Measurements from ENCODE around the gene RHBDL1.

- peak; percentile 78 for TF ChIP-seq EGR1 (IDR thresholded peaks at IDR 0.05)
- TF ChIP-seq YY1 (IDR thresholded peaks at IDR 0.05; ENCODE audit: low read depth) = no peak
- no peak for TF ChIP-seq EP300 (IDR thresholded peaks at IDR 0.05; ENCODE audit: borderline replicate concordance)
- no peak for TF ChIP-seq RAD21 (IDR thresholded peaks at IDR 0.05; ENCODE audit: low read depth)
- TF ChIP-seq TCF12 (IDR thresholded peaks at IDR 0.05; ENCODE audit: low read depth) = peak; percentile 44; the same call in 1 of the 2 replicates
- no peak for TF ChIP-seq FOXM1 (IDR thresholded peaks at IDR 0.05; ENCODE audit: borderline replicate concordance, low read depth)
- TF ChIP-seq, protein P1, sequence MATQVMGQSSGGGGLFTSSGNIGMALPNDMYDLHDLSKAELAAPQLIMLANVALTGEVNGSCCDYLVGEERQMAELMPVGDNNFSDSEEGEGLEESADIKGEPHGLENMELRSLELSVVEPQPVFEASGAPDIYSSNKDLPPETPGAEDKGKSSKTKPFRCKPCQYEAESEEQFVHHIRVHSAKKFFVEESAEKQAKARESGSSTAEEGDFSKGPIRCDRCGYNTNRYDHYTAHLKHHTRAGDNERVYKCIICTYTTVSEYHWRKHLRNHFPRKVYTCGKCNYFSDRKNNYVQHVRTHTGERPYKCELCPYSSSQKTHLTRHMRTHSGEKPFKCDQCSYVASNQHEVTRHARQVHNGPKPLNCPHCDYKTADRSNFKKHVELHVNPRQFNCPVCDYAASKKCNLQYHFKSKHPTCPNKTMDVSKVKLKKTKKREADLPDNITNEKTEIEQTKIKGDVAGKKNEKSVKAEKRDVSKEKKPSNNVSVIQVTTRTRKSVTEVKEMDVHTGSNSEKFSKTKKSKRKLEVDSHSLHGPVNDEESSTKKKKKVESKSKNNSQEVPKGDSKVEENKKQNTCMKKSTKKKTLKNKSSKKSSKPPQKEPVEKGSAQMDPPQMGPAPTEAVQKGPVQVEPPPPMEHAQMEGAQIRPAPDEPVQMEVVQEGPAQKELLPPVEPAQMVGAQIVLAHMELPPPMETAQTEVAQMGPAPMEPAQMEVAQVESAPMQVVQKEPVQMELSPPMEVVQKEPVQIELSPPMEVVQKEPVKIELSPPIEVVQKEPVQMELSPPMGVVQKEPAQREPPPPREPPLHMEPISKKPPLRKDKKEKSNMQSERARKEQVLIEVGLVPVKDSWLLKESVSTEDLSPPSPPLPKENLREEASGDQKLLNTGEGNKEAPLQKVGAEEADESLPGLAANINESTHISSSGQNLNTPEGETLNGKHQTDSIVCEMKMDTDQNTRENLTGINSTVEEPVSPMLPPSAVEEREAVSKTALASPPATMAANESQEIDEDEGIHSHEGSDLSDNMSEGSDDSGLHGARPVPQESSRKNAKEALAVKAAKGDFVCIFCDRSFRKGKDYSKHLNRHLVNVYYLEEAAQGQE (IDR thresholded peaks at IDR 0.05; ENCODE audit: low read depth) = no peak
- no peak for TF ChIP-seq TAF1 (IDR thresholded peaks at IDR 0.05; ENCODE audit: low read depth)
- TF ChIP-seq, protein P2, sequence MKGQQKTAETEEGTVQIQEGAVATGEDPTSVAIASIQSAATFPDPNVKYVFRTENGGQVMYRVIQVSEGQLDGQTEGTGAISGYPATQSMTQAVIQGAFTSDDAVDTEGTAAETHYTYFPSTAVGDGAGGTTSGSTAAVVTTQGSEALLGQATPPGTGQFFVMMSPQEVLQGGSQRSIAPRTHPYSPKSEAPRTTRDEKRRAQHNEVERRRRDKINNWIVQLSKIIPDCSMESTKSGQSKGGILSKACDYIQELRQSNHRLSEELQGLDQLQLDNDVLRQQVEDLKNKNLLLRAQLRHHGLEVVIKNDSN (IDR thresholded peaks at IDR 0.05) = no peak
- no peak for TF ChIP-seq MAX (IDR thresholded peaks at IDR 0.05)
Observed at GRCh38 chr16:707062-707538, 31.6 kb downstream of the RHBDL1 start.

Data from Ishikawa (cell line).